Hepatocyte (in vitro differentiated cells): ENCODE results near the gene RBM42.

Experiments
- EZH2 ChIP-seq: fragments of 200-600 bp; sonication (generic); IDR thresholded peaks from 2 replicates; pipeline ENCODE4 v1.6.1; 2016; ENCODE audit warnings: antibody characterized with exemption, mild to moderate bottlenecking, borderline replicate concordance
- EZH2phosphoT487 ChIP-seq: fragments of 200-600 bp; sonication (generic); IDR thresholded peaks from one replicate; pipeline ENCODE4 v1.6.1; 2018; ENCODE audit warnings: antibody characterized with exemption, mild to moderate bottlenecking, low read depth, moderate library complexity; ENCODE audit not compliant: unreplicated experiment, severe bottlenecking
- TF ChIP-seq, protein P1 (sequence below): fragments of 200-600 bp; sonication (generic); IDR thresholded peaks from 2 replicates; pipeline ENCODE4 v1.5.1; 2016; ENCODE audit warnings: antibody characterized with exemption, mild to moderate bottlenecking; ENCODE audit not compliant: poor library complexity

DNA sequence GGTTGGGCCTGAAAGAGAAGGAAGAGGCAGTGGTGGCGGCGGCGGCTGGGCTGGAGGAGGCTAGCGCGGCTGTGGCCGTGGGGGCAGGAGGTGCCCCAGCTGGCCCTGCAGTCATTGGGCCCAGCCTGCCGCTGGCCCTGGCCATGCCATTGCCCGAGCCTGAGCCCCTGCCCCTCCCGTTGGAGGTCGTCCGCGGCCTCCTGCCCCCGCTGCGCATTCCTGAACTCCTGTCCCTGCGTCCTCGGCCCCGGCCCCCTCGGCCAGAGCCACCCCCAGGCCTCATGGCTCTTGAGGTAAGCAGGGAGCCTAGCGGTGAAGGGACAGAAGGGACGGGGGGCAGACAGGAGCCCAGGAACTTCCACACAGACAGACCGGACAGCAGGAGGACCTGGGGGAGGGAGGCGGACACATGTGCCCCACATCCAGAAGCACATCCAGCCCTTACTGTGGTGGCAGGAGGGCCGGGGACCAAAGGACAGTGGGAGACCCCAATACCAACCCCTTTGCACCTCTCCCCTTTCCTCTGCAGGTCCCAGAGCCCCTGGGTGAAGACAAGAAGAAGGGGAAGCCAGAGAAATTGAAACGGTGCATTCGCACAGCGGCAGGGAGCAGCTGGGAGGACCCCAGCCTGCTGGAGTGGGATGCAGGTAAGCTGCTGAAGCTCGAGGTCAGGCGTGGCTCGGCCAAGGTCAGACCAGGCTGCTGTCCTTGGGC is 5.0 kb downstream of the RBM42 start:
- TF ChIP-seq EZH2: no peak
- TF ChIP-seq, protein P1, sequence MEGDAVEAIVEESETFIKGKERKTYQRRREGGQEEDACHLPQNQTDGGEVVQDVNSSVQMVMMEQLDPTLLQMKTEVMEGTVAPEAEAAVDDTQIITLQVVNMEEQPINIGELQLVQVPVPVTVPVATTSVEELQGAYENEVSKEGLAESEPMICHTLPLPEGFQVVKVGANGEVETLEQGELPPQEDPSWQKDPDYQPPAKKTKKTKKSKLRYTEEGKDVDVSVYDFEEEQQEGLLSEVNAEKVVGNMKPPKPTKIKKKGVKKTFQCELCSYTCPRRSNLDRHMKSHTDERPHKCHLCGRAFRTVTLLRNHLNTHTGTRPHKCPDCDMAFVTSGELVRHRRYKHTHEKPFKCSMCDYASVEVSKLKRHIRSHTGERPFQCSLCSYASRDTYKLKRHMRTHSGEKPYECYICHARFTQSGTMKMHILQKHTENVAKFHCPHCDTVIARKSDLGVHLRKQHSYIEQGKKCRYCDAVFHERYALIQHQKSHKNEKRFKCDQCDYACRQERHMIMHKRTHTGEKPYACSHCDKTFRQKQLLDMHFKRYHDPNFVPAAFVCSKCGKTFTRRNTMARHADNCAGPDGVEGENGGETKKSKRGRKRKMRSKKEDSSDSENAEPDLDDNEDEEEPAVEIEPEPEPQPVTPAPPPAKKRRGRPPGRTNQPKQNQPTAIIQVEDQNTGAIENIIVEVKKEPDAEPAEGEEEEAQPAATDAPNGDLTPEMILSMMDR: no peak
- no peak for TF ChIP-seq EZH2phosphoT487
